Astrocyte of the cerebellum (primary cell): ENCODE measurements around the gene OVOL1.

ENCODE experiments used
- DNase-seq: peaks from one replicate; pipeline ENCODE4 v3.0.0-alpha.2; 2011; ENCODE audit warnings: low read depth
- H3K4me3 ChIP-seq: 2 replicates; pipeline ENCODE4 v1.5.1; 2011; ENCODE audit warnings: mild to moderate bottlenecking, low read depth, low read length, moderate library complexity
- in situ Hi-C: cut with HindIII; loops from 2 replicates; pipeline ENCODE4 v1.10.0; 2017; ENCODE audit warnings: low sequenced_read_pairs
- TF ChIP-seq, protein P1 (sequence below): IDR thresholded peaks from 2 replicates; pipeline ENCODE4 v1.5.1; 2012; ENCODE audit warnings: low read length, low read depth, moderate library complexity, mild to moderate bottlenecking; ENCODE audit errors: missing control alignments

The OVOL1 gene

DNA sequence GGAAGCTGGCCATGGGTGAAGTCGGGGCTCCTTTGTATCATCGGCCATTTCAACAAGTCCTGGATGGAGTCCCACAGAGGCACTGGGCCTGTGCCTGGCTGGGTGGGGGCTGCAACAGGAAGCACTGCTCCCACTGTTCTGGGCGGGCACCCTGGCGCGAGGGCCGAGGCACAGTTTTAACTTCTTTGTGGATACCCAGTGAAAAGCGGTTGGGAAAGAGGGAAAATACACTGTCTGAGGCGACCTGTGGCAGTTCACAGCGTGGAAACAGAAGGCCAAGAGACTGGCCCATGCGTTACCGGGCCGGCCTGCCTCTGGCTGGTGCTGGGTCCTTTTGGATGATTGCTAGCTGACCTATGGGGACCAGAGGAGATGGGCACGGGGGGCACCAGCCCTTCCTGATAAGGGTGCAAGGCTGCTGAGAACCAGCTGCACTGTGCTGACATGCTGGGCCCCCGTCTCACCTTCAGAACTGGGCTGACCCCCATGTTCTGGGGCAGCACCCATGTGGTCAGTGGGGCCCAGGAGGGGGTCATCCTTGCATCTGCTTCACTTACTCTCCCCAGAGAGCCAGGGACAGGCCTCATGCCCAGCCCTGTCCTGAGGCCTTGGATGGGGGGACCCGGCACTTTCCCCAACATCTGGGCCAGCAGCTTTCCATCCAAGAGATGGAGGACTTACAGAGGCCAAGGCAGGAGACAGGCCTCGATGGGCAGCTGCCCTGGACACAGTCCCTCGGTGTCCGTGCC is 4.2 kb downstream of the OVOL1 start:
- no peak overlapping the region for H3K4me3 ChIP-seq
- TF ChIP-seq, protein P1, sequence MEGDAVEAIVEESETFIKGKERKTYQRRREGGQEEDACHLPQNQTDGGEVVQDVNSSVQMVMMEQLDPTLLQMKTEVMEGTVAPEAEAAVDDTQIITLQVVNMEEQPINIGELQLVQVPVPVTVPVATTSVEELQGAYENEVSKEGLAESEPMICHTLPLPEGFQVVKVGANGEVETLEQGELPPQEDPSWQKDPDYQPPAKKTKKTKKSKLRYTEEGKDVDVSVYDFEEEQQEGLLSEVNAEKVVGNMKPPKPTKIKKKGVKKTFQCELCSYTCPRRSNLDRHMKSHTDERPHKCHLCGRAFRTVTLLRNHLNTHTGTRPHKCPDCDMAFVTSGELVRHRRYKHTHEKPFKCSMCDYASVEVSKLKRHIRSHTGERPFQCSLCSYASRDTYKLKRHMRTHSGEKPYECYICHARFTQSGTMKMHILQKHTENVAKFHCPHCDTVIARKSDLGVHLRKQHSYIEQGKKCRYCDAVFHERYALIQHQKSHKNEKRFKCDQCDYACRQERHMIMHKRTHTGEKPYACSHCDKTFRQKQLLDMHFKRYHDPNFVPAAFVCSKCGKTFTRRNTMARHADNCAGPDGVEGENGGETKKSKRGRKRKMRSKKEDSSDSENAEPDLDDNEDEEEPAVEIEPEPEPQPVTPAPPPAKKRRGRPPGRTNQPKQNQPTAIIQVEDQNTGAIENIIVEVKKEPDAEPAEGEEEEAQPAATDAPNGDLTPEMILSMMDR = no peak
- no peak for DNase-seq
- in situ Hi-C loops = no loop called here

DNA sequence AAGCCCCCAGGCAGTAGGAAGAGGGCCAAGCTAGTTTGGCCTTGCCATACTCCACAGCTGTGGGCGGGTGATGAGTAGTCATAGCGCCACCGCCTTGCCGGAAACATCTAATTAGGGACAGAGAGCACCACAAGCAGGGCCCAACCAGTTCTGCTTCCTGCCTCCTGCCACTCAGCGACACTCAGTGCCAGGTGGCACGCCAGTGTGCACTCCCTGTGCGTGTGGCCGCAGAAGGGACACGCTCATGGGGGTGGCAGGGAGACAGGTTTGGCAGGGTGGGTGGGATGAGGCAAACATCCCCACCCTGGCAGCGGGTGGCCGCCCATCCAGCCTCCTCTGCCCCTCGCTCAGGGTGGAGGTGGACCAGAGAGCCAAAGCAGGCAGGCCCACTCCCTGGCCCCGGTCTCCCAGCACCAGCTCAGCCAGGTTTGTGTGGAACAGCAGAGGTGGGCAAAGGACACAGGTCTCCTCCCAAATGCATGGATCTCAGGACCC is 4.9 kb downstream of the OVOL1 start:
- TF ChIP-seq, protein P1 = no peak
- DNase-seq = no peak
- in situ Hi-C loops = no loop called here
- H3K4me3 ChIP-seq = no peak overlapping the region

DNA sequence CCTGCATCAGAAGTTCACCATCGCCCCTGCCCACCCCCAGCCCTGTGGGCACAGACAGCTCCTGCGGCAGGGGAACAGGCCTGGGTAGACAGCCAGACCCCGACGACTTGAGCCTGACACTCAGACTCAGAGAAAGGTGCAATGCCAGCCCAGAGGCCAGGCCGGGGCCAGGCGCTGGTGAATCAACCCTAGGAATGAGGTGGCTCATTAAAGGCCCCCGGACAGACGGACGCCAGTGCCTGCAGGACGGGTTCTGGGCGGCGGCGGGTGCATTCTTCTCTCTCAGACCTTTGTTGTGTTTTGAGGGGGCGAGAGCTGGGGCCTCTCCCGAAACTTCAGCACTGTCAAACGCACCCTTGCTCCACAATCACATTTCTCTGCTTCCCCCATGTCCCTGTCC is 5.6 kb downstream of the OVOL1 start:
- in situ Hi-C loops = no loop called here
- no peak overlapping the region for H3K4me3 ChIP-seq
- no peak for DNase-seq
- TF ChIP-seq, protein P1 = no peak

DNA sequence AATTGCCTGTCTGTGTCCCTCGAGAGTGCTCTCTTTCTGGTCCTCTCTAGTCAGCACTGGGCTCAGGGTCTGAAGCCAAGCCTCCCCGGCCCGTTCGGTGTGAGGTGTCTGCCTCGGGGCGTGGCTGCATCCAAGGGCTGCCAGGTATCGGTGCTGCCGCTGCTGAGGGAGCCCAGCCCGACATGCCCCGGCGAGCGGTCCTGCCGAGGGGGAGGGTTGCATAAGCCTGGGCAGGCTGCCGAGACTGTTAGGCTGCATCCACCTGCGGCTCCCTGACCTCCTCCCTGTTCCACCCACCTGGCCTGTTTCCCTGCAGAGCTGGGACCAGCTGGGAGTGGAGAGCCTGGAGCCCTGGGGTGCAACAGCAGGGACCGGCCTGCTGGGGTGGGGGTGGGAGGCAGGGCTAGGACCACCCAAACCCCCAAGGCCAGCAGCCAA is 6.3 kb downstream of the OVOL1 start:
- TF ChIP-seq, protein P1 = no peak
- DNase-seq = no peak
- in situ Hi-C loops = no loop called here
- no peak overlapping the region for H3K4me3 ChIP-seq

DNA sequence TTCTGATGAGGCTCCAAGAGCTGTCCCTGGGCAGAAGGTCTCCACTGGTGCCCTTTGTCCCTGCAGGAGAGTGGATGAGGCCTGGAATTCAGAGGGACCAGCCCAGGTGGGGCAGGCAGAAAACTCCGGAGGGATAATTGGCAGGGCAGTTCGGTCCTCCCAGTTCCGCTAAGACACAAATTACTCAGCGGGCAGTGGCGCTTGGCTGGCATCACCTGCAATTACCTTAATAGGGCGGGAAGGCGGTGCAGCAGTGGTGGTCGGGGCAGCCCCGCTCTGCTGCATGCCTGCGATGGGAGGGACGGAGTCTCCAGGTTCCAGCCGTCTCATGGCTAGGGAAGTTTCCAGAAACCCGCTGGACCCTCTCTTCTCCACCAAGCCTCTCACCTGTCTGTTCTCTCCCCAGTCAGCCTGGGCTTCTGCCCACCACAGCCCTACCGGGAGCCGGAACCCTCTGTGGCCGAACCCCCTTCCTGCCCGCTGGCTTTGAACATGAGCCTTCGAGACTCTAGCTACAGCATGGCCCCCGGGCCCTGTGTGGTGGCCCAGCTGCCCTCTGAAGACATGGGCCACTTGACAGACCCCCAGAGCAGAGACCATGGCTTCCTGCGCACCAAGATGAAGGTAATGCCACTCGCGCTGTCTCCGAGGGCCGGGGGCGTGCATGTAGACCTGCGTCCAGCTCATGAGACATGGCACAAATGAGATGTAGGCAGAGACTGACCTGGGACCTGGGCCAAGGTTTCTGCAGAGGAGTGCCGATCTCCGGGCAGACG is 7.0 kb downstream of the OVOL1 start:
- DNase-seq = no peak
- in situ Hi-C loops = no loop called here
- H3K4me3 ChIP-seq = no peak overlapping the region
- TF ChIP-seq, protein P1 = no peak

DNA sequence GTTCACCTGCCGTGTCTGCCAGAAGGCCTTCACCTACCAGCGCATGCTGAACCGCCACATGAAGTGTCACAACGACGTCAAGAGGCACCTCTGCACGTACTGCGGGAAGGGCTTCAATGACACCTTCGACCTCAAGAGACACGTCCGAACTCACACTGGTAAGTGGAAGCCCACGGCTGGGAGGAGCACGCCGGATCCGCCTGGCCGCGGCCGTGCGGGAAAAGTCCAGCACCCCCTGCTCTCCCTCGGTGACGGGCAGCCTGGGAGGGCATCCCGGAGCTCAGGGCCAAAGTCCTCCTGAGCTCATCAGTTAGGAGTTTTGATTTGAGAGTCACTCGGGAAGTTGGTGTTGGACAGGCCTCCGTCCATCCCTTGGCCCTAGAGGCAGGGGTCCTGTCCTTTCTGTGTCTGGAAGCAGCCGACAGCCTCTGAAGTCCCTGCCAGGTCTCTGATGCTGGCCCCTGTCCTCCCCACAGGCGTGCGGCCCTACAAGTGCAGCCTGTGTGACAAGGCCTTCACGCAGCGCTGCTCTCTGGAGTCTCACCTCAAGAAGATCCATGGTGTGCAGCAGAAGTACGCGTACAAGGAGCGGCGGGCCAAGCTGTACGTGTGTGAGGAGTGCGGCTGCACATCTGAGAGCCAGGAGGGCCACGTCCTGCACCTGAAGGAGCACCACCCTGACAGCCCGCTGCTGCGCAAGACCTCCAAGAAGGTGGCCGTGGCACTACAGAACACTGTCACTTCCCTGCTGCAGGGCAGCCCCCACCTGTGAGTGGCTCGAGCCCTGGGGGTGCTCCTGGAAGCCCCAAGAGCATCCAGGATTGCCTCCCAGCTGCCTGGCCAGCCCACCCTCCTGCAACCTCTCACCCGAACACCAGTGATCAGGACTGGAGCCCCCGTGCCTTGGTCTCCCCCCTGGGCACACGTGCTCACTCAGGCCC is 8.0 kb downstream of the OVOL1 start:
- DNase-seq = no peak
- TF ChIP-seq, protein P1 = no peak
- in situ Hi-C loops = no loop called here
- H3K4me3 ChIP-seq = no peak overlapping the region
